SK-N-SH treated with all-trans-retinoic acid at 6 μM for 48 hours (cell line): Measurements from ENCODE around the gene HARS1.
"Not testable (repeated sequence)": the region's sequence is repeated elsewhere in the genome, so short reads cannot be mapped to it uniquely, and the experiment has no call there.

ENCODE experiments used
- ATAC-seq: fragments of 200-7000 bp; cut with Tn5 transposase; 3 replicates; pipeline ENCODE4 v1.9.1; 2020; ENCODE audit warnings: mild to moderate bottlenecking, moderate library complexity
- ARNTL ChIP-seq: fragments of 450-650 bp; formaldehyde crosslinking; IDR thresholded peaks from 2 replicates; pipeline ENCODE4 v1.5.0; 2020; ENCODE audit warnings: low read depth, mild to moderate bottlenecking, moderate library complexity, borderline replicate concordance
- BACH2 ChIP-seq: fragments of 250-450 bp; sonication (Bioruptor Pico); IDR thresholded peaks from 2 replicates; pipeline ENCODE4 v1.9.0; 2021; ENCODE audit warnings: mild to moderate bottlenecking, borderline replicate concordance
- ESRRG ChIP-seq: fragments of 250-450 bp; sonication (Bioruptor Pico); IDR thresholded peaks from 2 replicates; pipeline ENCODE4 v1.6.1; 2021; ENCODE audit warnings: mild to moderate bottlenecking
- GLIS3 ChIP-seq: fragments of 250-450 bp; sonication (Bioruptor Pico); IDR thresholded peaks from 2 replicates; pipeline ENCODE4 v1.5.0; 2020; ENCODE audit warnings: mild to moderate bottlenecking, moderate library complexity
- ISL1 ChIP-seq: fragments of 250-450 bp; sonication (Bioruptor Pico); IDR thresholded peaks from 2 replicates; pipeline ENCODE4 v2.1.2; 2022; ENCODE audit warnings: mild to moderate bottlenecking, moderate library complexity
- OSR1 ChIP-seq: fragments of 250-450 bp; sonication (Bioruptor Pico); IDR thresholded peaks from 2 replicates; pipeline ENCODE4 v1.8.0; 2022; ENCODE audit warnings: moderate library complexity, mild to moderate bottlenecking, inconsistent platforms
- RARB ChIP-seq: fragments of 250-450 bp; sonication (Bioruptor Pico); IDR thresholded peaks from 2 replicates; pipeline ENCODE4 v1.8.0; 2021; ENCODE audit warnings: mild to moderate bottlenecking, moderate library complexity
- SNAI2 ChIP-seq: fragments of 250-450 bp; sonication (Bioruptor Pico); IDR thresholded peaks from 2 replicates; pipeline ENCODE4 v1.5.0; 2020; ENCODE audit warnings: mild to moderate bottlenecking, moderate library complexity
- TCF4 ChIP-seq: fragments of 250-450 bp; sonication (Bioruptor Pico); IDR thresholded peaks from 2 replicates; pipeline ENCODE4 v1.8.0; 2021; ENCODE audit warnings: mild to moderate bottlenecking, moderate library complexity, borderline replicate concordance
- TOX ChIP-seq: fragments of 250-450 bp; sonication (Bioruptor Pico); IDR thresholded peaks from 2 replicates; pipeline ENCODE4 v1.8.0; 2021; ENCODE audit warnings: mild to moderate bottlenecking, moderate library complexity, borderline replicate concordance
- ZC3H10 ChIP-seq: fragments of 250-450 bp; sonication (Bioruptor Pico); IDR thresholded peaks from 2 replicates; pipeline ENCODE4 v1.5.1; 2021; ENCODE audit warnings: mild to moderate bottlenecking, moderate library complexity
- ZFP3 ChIP-seq: fragments of 250-450 bp; sonication (Bioruptor Pico); IDR thresholded peaks from 2 replicates; pipeline ENCODE4 v1.5.0; 2020; ENCODE audit warnings: mild to moderate bottlenecking, moderate library complexity
- ZFP30 ChIP-seq: fragments of 450-650 bp; formaldehyde crosslinking; IDR thresholded peaks from 2 replicates; pipeline ENCODE4 v1.5.0; 2022; ENCODE audit warnings: mild to moderate bottlenecking, moderate library complexity
- ZNF565 ChIP-seq: fragments of 450-650 bp; formaldehyde crosslinking; conservative IDR thresholded peaks from 2 replicates; pipeline ENCODE4 v1.5.0; 2020; ENCODE audit warnings: low read depth, mild to moderate bottlenecking, moderate library complexity
- ZNF70 ChIP-seq: fragments of 450-650 bp; formaldehyde crosslinking; IDR thresholded peaks from 2 replicates; pipeline ENCODE4 v1.5.0; 2020; ENCODE audit warnings: mild to moderate bottlenecking, moderate library complexity
- ZNF8 ChIP-seq: fragments of 450-650 bp; formaldehyde crosslinking; IDR thresholded peaks from 2 replicates; pipeline ENCODE4 v1.5.0; 2020; ENCODE audit warnings: mild to moderate bottlenecking, moderate library complexity
- TF ChIP-seq, protein P1 (sequence below): fragments of 250-450 bp; sonication (Bioruptor Pico); IDR thresholded peaks from 2 replicates; pipeline ENCODE4 v1.5.1; 2021; ENCODE audit warnings: mild to moderate bottlenecking, moderate library complexity
- TF ChIP-seq, protein P2 (sequence below): fragments of 250-450 bp; sonication (Bioruptor Pico); IDR thresholded peaks from 2 replicates; pipeline ENCODE4 v1.5.1; 2020; ENCODE audit warnings: low read depth, mild to moderate bottlenecking, moderate library complexity
- TF ChIP-seq, protein P3 (sequence below): fragments of 250-450 bp; sonication (Bioruptor Pico); IDR thresholded peaks from 2 replicates; pipeline ENCODE4 v1.8.0; 2021; ENCODE audit warnings: low read depth, mild to moderate bottlenecking, moderate library complexity, borderline replicate concordance

The HARS1 gene

DNA sequence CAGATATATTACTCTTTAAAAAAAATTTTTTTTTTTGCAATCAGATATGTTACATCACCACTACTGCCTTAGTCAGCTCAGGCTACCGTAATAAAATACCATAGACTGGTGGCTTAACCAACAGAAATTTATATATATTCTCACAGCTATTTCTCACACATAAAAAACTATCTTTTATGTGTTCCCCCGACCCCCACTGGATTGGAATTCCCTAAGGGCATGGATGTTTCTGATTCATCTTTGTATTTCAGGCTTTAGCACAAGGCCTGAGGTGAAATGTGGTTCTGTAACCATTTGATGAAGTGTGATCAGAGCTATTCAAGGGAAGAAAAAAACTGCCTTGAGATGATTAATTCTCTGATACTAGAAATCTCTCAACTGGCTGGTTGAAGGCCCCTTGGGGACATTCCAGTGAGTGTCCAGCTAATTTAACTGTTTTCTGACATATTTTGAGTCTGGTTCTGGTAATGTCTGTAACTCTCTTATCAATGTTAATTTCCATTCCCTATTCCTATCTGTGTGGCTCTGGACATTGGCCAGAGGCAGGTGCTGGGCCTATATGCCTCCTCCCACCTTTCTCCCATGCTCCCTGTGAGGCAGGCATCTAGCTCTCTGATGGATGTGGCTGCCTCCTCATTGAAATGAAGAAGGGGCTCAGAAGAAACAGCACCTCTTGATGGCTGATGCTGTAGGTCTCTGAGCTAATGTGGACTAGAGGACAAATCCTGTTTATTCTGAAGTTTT lies 60.7 kb downstream of the HARS1 start:
- no peak for ATAC-seq
- TF ChIP-seq ESRRG (CRISPR knock-in tag) (no peak), GLIS3 (CRISPR knock-in tag) (no peak), ARNTL (no peak), ZNF565 (CRISPR knock-in tag) (no peak), ZFP30 (no peak), OSR1 (no peak), SNAI2 (no peak), BACH2 (CRISPR knock-in tag) (no peak), ISL1 (CRISPR knock-in tag) (no peak), RARB (CRISPR knock-in tag) (no peak), TCF4 (CRISPR knock-in tag) (no peak), ZNF8 (CRISPR knock-in tag) (no peak)
- TF ChIP-seq, protein P1, sequence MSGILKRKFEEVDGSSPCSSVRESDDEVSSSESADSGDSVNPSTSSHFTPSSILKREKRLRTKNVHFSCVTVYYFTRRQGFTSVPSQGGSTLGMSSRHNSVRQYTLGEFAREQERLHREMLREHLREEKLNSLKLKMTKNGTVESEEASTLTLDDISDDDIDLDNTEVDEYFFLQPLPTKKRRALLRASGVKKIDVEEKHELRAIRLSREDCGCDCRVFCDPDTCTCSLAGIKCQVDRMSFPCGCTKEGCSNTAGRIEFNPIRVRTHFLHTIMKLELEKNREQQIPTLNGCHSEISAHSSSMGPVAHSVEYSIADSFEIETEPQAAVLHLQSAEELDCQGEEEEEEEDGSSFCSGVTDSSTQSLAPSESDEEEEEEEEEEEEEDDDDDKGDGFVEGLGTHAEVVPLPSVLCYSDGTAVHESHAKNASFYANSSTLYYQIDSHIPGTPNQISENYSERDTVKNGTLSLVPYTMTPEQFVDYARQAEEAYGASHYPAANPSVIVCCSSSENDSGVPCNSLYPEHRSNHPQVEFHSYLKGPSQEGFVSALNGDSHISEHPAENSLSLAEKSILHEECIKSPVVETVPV = no peak
- TF ChIP-seq, protein P2, sequence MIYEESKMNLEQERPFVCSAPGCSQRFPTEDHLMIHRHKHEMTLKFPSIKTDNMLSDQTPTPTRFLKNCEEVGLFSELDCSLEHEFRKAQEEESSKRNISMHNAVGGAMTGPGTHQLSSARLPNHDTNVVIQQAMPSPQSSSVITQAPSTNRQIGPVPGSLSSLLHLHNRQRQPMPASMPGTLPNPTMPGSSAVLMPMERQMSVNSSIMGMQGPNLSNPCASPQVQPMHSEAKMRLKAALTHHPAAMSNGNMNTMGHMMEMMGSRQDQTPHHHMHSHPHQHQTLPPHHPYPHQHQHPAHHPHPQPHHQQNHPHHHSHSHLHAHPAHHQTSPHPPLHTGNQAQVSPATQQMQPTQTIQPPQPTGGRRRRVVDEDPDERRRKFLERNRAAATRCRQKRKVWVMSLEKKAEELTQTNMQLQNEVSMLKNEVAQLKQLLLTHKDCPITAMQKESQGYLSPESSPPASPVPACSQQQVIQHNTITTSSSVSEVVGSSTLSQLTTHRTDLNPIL (CRISPR knock-in tag) = no peak
- TF ChIP-seq, protein P3, sequence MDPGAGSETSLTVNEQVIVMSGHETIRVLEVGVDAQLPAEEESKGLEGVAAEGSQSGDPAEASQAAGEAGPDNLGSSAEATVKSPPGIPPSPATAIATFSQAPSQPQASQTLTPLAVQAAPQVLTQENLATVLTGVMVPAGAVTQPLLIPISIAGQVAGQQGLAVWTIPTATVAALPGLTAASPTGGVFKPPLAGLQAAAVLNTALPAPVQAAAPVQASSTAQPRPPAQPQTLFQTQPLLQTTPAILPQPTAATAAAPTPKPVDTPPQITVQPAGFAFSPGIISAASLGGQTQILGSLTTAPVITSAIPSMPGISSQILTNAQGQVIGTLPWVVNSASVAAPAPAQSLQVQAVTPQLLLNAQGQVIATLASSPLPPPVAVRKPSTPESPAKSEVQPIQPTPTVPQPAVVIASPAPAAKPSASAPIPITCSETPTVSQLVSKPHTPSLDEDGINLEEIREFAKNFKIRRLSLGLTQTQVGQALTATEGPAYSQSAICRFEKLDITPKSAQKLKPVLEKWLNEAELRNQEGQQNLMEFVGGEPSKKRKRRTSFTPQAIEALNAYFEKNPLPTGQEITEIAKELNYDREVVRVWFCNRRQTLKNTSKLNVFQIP = no peak
- TF ChIP-seq, all 23 proteins: peak for 0

DNA sequence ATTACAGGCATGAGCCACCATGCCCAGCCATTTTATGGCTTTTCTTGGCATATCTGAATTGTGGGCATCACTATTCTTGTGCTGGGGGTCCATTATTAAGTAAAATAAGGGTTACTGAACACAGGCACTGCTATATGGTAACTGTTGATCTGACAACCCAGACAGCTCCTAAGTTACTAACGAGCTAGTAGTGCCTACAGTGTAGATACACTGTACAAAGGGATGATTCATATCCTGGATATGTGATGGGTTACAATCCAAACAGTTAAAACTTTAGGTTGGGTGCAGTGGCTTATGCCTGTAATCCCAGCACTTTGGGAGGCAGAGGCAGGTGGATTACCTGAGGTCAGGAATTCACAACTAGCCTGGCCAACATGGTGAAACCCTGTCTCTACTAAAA lies 62.5 kb downstream of the HARS1 start:
- no peak for ATAC-seq
- TF ChIP-seq ZFP30 (no peak), TOX (no peak), ISL1 (CRISPR knock-in tag) (no peak), ZNF70 (CRISPR knock-in tag) (no peak), ZFP3 (CRISPR knock-in tag) (no peak), ESRRG (CRISPR knock-in tag) (no peak), SNAI2 (no peak), RARB (CRISPR knock-in tag) (no peak), TCF4 (CRISPR knock-in tag) (no peak), ZNF565 (CRISPR knock-in tag) (no peak)
- TF ChIP-seq, protein P1 = no peak
- TF ChIP-seq, protein P3 = no peak
- TF ChIP-seq, protein P2 (CRISPR knock-in tag) = no peak
- TF ChIP-seq, all 23 proteins: peak for 0

DNA sequence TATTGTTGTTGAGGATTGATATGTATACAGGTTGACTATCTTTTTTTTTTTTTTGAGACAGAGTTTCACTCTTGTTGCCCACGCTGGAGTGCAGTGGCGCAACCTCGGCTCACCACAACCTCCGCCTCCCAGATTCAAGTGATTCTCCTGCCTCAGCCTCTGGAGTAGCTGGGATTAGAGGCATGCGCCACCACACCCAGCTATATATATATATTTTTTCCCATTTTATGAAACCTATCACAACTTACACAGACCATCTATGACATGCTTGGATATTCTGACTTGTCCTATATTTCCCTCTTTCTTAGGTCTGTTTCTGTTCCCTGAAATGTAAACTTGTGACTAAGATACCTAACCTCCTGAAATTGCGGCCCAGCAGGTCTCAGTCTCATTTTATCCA lies 63.2 kb downstream of the HARS1 start:
- TF ChIP-seq ZFP30 (no peak), SNAI2 (no peak), ZC3H10 (CRISPR knock-in tag) (no peak), ZNF70 (CRISPR knock-in tag) (no peak), BACH2 (CRISPR knock-in tag) (no peak), ZFP3 (CRISPR knock-in tag) (no peak), OSR1 (no peak)
- TF ChIP-seq, protein P3 = no peak
- TF ChIP-seq, protein P2 (CRISPR knock-in tag) = no peak
- ATAC-seq = no peak

DNA sequence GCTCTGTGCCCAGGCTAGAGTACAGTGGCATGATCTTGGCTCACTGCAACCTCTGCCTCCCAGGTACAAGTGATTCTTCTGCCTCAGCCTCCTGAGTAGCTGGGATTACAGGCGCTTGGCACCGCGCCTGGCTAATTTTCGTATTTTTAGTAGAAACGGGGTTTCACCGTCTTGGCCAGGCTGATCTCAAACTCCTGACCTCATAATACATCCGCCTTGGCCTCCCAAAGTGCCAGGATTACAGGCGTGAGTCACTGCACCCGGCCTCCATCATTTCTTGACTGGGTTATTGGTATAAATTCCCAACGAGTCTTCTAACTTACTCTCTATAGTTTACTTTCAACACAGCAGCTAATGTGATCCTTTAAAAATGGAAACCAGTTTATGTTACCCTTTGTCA lies 66.3 kb downstream of the HARS1 start:
- not testable (repeated sequence) for ATAC-seq
